Fibroblast of upper back skin (primary cell): Measurements from ENCODE around the gene DHH.

Source experiments
- DNase-seq: peaks from one replicate; pipeline ENCODE4 v3.0.0-alpha.2; 2013

Gene DHH

GRCh38 chr12:49108958-49109404 lies 14.4 kb upstream of the DHH start:
- no peak for DNase-seq

GRCh38 chr12:49105504-49106084 lies 11.0 kb upstream of the DHH start:
- peak; percentile 42 for DNase-seq

- no peak for DNase-seq
Observed at GRCh38 chr12:49104822-49105221, 10.2 kb upstream of the DHH start.

- no peak for DNase-seq
Observed at GRCh38 chr12:49100380-49100779, 5.8 kb upstream of the DHH start.

GRCh38 chr12:49098703-49099102 lies 4.1 kb upstream of the DHH start:
- DNase-seq: no peak

- DNase-seq: peak; percentile 25
Observed at GRCh38 chr12:49098035-49098451, 3.4 kb upstream of the DHH start.

GRCh38 chr12:49097381-49097780 lies 2.8 kb upstream of the DHH start:
- no peak for DNase-seq

GRCh38 chr12:49094975-49095365 lies 369 bp upstream of the DHH start:
- DNase-seq: no peak

- DNase-seq: no peak
Observed at GRCh38 chr12:49093792-49094159, 825 bp downstream of the DHH start.

GRCh38 chr12:49092816-49093406 lies 1.7 kb downstream of the DHH start:
- DNase-seq: no peak

GRCh38 chr12:49092086-49092815 lies 2.4 kb downstream of the DHH start:
- DNase-seq: peak; percentile 19

GRCh38 chr12:49091836-49092085 lies 2.8 kb downstream of the DHH start:
- DNase-seq: no peak

- no peak for DNase-seq
Observed at GRCh38 chr12:49091056-49091835, 3.4 kb downstream of the DHH start.

- DNase-seq: peak; percentile 41
Observed at GRCh38 chr12:49089821-49090773, 4.5 kb downstream of the DHH start.

- no peak for DNase-seq
Observed at GRCh38 chr12:49088932-49089330, 5.7 kb downstream of the DHH start.

GRCh38 chr12:49088150-49088931 lies 6.3 kb downstream of the DHH start:
- peak; percentile 90 for DNase-seq

GRCh38 chr12:49086116-49086515 lies 8.5 kb downstream of the DHH start:
- DNase-seq: no peak

GRCh38 chr12:49084438-49084837 lies 10.2 kb downstream of the DHH start:
- no peak for DNase-seq

- no peak for DNase-seq
Observed at GRCh38 chr12:49079793-49080192, 14.8 kb downstream of the DHH start.

- no peak for DNase-seq
Observed at GRCh38 chr12:49070971-49071370, 23.6 kb downstream of the DHH start.

GRCh38 chr12:49069507-49070346 lies 24.9 kb downstream of the DHH start, which contains the start of gene RHEBL1:
Gene RHEBL1, minus strand, starts transcription at chr12:49069979. Its CDS starts 194 bp downstream, at chr12:49069785.
- peak; percentile 96 for DNase-seq
